PFSK-1 (cell line): ENCODE data around the gene KCNMA1.

Experiments
- FOXP2 ChIP-seq: optimal IDR thresholded peaks from 2 replicates; pipeline ENCODE3; 2011; ENCODE audit warnings: borderline replicate concordance, control low read depth, inconsistent platforms; ENCODE audit not compliant: insufficient read depth; ENCODE audit errors: extremely low read length, extremely low read depth
- POLR2AphosphoS5 ChIP-seq: IDR thresholded peaks from 2 replicates; pipeline ENCODE4 v1.6.1; 2012; ENCODE audit warnings: low read depth, mild to moderate bottlenecking, control low read depth, low read length, moderate library complexity
- REST ChIP-seq, 2 experiments: IDR thresholded peaks; 2 replicates each; pipeline versions ENCODE4 v1.6.1 to v1.8.0; 2011 to 2012; ENCODE audit warnings: low read depth in 2 of 2, low read length in 2 of 2, control low read depth in 1 of 2, inconsistent platforms in 1 of 2, mild to moderate bottlenecking in 1 of 2, moderate library complexity in 1 of 2; ENCODE audit not compliant: insufficient read depth in 1 of 2
- SIN3A ChIP-seq: IDR thresholded peaks from 2 replicates; pipeline ENCODE4 v1.6.1; 2012; ENCODE audit warnings: mild to moderate bottlenecking, low read length, moderate library complexity, borderline replicate concordance; ENCODE audit not compliant: insufficient read depth
- TAF1 ChIP-seq: IDR thresholded peaks from 2 replicates; pipeline ENCODE4 v1.6.1; 2012; ENCODE audit warnings: low read length, control low read depth, borderline replicate concordance; ENCODE audit not compliant: insufficient read depth

- no peak for TF ChIP-seq POLR2AphosphoS5
- TF ChIP-seq REST (IDR thresholded peaks at IDR 0.05; ENCODE audit: insufficient read depth in 1 of 2, low read depth in 2 of 2, low read length in 2 of 2) = no peak
- TF ChIP-seq TAF1 = no peak
- no peak for TF ChIP-seq SIN3A
- no peak for TF ChIP-seq FOXP2
Measured at GRCh38 chr10:77116904-77117303, 520.7 kb downstream of the KCNMA1 start.
